NCI-H1105 (cell line): ENCODE data around the gene CTSW.

Experiments
- DNase-seq: peaks from one replicate; lab custom pipeline; 2025; lab: John Stamatoyannopoulos, UW

Gene CTSW

GRCh38 chr11:65855927-65856363 is 23.7 kb upstream of the CTSW start:
- no peak for DNase-seq

DNA sequence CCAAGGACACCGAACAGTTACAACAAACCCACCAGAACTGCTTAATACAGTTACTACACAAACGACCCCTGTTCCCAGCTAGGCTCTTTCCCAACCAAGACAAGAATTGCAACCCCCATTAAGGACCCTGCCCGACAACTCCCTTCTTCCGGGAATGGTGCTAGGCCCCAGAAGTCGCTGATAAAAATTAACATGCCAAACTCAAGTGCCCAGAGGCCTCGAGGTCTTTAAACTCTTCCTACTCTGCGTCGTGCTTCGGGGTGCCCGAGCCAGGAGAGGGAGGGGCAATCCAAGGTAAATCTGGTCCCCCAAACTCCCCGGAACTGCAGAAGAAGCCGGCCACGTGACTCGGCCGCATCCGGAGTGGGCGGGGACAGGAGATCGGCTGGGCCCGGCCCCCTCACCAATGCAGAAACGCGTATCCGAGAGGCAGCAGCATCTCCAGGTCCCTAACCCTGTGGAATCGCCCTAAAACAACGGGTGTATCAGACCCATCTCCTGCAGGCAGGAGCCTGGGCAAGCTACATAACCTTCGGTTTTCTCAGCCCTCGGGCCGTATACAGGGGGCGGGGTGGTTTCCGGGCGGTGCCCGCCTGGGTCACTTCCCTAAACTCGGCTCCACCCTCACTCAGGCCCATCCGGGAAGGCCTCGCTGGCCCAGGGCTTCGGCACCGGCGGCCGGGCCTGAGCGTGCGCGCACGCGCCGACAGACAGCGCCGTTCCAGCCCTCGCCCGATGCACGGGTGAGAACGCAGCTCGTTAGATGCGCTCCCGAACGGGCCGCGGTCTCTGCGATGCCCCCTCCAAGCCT is 22.7 kb upstream of the CTSW start:
- peak; percentile 57 for DNase-seq

DNA sequence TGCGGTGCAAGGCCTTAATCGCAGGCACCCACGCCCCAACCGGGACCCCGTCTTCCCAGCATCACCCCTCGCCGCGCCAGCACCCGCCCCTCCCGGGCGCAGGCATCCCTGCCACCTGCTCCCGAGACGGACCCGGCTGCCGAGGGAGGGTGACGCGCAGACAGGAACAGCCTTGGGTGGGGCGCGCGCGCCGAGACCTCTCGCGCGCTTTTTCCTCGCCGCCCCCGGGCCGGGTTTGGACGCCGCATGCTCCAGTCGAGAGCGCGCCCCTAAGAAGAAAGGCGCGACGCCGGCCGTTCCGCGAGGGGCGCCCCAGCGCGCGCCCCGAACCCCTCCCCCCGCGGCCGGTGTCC is 22.2 kb upstream of the CTSW start:
- DNase-seq = peak; percentile 32

- DNase-seq = peak; percentile 97
These were observed 21.6 kb upstream of the CTSW start, which contains the start of gene CFL1 for GRCh38 chr11:65857853-65858680. CFL1 (minus strand) TSS chr11:65858180; CDS start chr11:65858099, 81 bp downstream.

DNA sequence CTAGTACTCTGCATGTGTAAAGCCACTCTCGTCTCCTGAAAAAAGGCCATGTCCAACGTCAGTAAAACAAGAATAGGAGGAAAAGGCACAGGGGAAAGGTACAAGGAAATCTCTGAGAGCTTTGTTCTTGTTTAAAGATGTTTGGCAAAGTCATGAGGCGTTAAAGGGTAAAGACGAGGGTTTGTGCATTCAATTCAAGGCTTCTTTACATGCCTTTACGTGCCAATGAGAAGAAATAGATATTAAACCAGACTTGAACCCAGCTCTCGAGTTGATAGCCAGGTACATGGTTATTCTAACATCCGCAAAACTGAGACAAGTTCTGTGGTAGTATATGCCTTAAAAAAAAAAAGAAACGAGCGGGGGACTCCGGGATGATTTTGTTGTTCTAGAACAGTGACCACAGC is 21.0 kb upstream of the CTSW start:
- DNase-seq = no peak

- peak; percentile 98 for DNase-seq
These were observed 20.4 kb upstream of the CTSW start for GRCh38 chr11:65859095-65859811.

GRCh38 chr11:65859812-65860277 is 19.8 kb upstream of the CTSW start:
- DNase-seq = peak; percentile 62

GRCh38 chr11:65860278-65861164 is 19.1 kb upstream of the CTSW start, which contains the start of gene MUS81:
MUS81 (plus strand) TSS chr11:65860433; CDS start chr11:65860754, 321 bp downstream.
- DNase-seq = peak; percentile 96

DNA sequence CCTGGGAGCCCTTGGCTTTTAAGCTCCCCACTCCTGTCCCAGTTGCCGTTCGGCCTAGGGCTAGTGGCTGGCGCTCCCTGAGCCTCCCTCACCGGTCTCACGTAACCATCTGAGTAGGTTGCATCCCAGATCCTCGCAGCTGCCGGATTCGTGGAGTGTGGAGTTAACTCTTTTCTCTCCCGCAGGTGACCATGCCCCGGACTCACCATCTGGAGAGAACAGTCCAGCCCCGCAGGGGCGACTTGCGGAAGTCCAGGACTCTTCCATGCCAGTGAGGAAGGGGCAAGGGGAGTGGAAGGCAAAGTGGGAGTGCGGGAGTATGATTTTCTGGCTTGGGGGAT is 18.5 kb upstream of the CTSW start:
- DNase-seq = no peak

DNA sequence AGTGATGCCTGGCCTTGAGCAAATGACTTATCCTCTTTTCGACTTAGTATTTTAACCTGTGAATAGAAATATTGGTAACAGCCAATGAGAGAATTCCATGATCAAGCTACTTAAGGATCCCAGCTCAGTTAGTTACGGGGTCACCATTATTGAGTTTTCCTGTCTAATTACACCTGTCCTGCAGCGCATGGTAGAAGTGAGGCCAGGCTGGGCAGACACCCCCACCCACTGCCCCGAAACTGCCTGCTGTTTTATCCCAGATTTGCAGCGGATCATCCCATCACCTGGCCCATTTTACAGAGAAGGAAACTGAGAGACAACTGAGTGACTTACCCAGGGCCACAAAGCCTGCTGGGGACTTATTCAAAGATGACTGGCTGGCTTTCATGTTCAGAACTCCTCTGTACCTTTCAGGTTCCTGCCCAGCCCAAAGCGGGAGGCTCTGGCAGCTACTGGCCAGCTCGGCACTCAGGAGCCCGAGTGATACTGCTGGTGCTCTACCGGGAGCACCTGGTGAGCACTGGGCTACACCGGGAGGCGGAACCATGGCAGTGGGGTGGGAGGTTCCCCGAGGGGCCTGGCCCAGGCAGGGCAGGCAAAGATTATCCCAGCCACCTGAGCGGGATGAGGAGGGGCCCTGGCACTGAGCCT is 18.0 kb upstream of the CTSW start:
- DNase-seq = no peak

DNA sequence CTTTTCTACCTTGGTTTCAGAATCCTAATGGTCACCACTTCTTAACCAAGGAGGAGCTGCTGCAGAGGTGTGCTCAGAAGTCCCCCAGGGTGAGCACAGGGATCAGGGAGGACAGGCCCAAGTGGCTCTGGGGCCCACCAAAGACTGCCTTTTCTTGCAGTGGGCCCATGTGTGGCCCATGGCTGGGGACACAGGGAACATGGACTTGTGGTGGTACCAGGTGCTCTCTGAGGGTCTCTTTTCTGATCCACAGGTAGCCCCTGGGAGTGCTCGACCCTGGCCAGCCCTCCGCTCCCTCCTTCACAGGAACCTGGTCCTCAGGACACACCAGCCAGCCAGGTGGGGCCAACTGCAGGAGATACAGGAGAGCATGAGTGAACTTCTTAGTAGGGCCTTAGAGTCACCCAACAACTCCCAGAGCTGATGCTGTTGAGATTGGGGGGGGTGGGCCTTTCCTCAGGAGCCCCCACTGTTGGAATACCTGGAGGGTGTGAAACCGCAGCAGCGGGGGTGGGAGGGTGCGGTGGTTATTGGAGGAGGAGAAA is 17.4 kb upstream of the CTSW start:
- no peak for DNase-seq

DNA sequence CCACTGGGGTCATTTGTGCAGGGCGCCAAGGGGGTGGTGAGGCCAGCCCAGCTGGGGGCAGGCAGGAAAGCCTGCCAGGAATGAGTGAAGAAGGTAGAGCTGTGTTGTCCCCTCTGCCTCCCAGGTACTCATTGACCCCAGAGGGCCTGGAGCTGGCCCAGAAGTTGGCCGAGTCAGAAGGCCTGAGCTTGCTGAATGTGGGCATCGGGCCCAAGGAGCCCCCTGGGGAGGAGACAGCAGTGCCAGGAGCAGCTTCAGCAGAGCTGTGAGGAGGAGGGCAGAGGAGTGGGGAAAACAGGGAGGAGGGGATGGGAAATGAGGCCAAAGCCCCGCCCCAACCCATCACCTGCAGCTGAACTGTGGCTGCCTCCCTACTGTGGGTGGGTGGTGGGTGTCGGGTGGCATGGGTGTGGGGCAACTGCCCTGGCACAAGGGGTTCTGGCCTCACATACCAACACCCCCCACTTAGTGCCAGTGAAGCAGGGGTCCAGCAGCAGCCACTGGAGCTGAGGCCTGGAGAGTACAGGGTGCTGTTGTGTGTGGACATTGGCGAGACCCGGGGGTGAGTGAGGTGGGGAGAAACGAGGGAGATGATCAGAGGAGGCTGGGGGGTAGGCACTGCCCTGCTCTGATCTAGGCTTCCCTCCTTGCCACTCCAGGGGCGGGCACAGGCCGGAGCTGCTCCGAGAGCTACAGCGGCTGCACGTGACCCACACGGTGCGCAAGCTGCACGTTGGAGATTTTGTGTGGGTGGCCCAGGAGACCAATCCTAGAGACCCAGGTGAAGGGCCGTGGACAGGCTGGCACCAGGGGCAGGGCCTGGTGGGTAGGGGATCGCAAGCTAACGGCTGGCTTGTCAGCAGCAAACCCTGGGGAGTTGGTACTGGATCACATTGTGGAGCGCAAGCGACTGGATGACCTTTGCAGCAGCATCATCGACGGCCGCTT is 16.4 kb upstream of the CTSW start:
- no peak for DNase-seq

DNA sequence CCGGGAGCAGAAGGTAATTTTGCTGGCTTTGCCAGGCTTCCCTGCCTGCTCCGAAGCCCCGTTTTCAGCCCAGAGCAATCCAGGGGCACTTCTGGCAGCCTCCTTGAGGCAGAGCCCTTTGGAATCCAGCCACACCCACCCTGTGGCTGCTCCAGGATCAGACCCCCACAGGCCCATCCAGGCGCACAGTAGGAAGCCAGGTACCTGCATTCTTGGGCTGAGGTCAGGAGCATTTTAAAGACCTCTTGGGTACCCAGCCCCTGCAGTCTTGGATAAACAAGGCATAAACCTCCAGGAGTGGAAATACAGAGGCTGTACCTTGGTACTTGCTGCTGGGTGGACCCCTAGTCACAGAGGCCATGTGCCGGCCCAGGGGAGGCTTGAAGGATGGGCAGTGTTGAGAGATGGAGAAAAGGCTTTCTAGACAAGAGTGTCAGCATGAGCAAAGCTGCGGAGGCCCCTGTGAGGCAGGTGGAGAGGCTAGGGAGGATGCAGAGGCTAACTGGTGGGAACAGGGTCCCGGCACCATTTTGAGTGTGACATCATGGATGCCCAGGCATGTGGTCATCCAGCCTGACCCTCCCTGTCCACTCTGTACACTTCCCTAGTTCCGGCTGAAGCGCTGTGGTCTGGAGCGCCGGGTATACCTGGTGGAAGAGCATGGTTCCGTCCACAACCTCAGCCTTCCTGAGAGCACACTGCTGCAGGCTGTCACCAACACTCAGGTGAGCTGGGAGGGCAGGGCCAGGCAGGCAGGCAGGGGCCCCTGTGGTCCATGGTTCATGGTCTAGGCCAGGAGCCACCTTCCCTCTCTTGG is 15.5 kb upstream of the CTSW start:
- DNase-seq = no peak

- no peak for DNase-seq
These were observed 14.7 kb upstream of the CTSW start for GRCh38 chr11:65864706-65865471.

DNA sequence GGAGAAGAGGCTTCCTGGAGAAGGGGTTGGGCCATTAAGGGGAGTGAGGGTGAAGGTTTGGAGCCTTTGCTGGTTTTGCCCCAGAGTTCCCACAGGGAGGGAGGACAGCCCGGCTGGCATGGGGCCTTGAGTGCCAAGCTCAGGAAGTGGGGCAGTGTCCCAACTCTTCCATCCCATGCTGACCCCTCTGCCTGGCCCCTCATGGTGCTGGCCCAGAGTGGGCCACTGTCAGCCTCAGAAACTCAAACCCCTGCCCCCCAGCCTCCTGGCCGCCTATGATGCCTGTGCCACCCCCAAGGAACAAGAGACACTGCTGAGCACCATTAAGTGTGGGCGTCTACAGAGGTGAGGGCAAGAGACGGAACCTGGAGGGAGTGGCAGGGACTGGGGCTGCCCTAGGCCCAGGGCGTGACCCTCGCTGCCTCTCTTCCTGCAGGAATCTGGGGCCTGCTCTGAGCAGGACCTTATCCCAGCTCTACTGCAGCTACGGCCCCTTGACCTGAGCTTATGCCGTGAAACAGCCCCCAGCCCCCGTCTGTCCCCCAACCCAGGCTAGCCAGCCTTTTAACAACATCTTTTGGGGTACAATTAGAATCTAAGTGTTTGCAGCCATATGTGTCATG is 14.0 kb upstream of the CTSW start:
- no peak for DNase-seq

- no peak for DNase-seq
These were observed 12.9 kb upstream of the CTSW start for GRCh38 chr11:65866509-65867283.
